Coronary artery (tissue), 2 donors: ENCODE measurements around the gene CMKLR1.

Source experiments
- DNase-seq: peaks from one replicate; pipeline ENCODE4 v3.0.0-alpha.2; 2017; ENCODE audit warnings: low spot score
- H3K27ac ChIP-seq, 2 donors: fragments of 200-600 bp; sonication (generic); one replicate each; pipeline ENCODE4 v1.5.1; 2016 to 2019
- H3K4me3 ChIP-seq: fragments of 200-600 bp; sonication (generic); 2 replicates; pipeline ENCODE4 v1.5.1; 2016; ENCODE audit warnings: mild to moderate bottlenecking, moderate library complexity
- CTCF ChIP-seq: fragments of 200-600 bp; sonication (generic); IDR thresholded peaks from one replicate; pipeline ENCODE4 v1.5.1; 2019; ENCODE audit warnings: antibody characterized with exemption

CMKLR1 gene

GRCh38 chr12:108326254-108326750 is 12.8 kb downstream of the CMKLR1 start:
- H3K27ac ChIP-seq: peak overlapping the region in 1 of 2 donors; percentile 74
- H3K4me3 ChIP-seq: no peak overlapping the region
- TF ChIP-seq CTCF: no peak
- DNase-seq: no peak

GRCh38 chr12:108325549-108325948 is 13.6 kb downstream of the CMKLR1 start:
- peak overlapping the region in 1 of 2 donors; percentile 74 for H3K27ac ChIP-seq
- H3K4me3 ChIP-seq: no peak overlapping the region
- DNase-seq: no peak
- no peak for TF ChIP-seq CTCF

GRCh38 chr12:108325018-108325358 is 14.1 kb downstream of the CMKLR1 start:
- no peak for TF ChIP-seq CTCF

GRCh38 chr12:108324351-108325017 is 14.6 kb downstream of the CMKLR1 start:
- H3K27ac ChIP-seq: peak overlapping the region; percentile 47 to 74
- no peak for DNase-seq
- no peak overlapping the region for H3K4me3 ChIP-seq
- no peak for TF ChIP-seq CTCF

More at GRCh38 chr12:108325018-108325358, 14.1 kb downstream of the CMKLR1 start:
- H3K27ac ChIP-seq: peak overlapping the region; percentile 47 to 74
- DNase-seq: no peak
- H3K4me3 ChIP-seq: no peak overlapping the region

- DNase-seq: no peak
- no peak for TF ChIP-seq CTCF
These were observed 15.5 kb downstream of the CMKLR1 start for GRCh38 chr12:108323581-108323980.

GRCh38 chr12:108322998-108323397 is 16.1 kb downstream of the CMKLR1 start:
- H3K4me3 ChIP-seq: no peak overlapping the region
- TF ChIP-seq CTCF: no peak
- no peak for DNase-seq
- H3K27ac ChIP-seq: peak overlapping the region in 1 of 2 donors; percentile 26

More at GRCh38 chr12:108323581-108323980, 15.5 kb downstream of the CMKLR1 start:
- H3K4me3 ChIP-seq: no peak overlapping the region
- H3K27ac ChIP-seq: peak overlapping the region in 1 of 2 donors; percentile 74

- no peak for TF ChIP-seq CTCF
- DNase-seq: no peak
- H3K27ac ChIP-seq: peak overlapping the region in 1 of 2 donors; percentile 11
- no peak overlapping the region for H3K4me3 ChIP-seq
These were observed 17.4 kb downstream of the CMKLR1 start for GRCh38 chr12:108321688-108322087.
